KOPT-K1 (cell line): ENCODE measurements around the gene THRA.

Source experiments
- H3K27ac ChIP-seq: fragments of 200-600 bp; sonication (generic); 2 replicates; pipeline ENCODE4 v1.5.1; 2016; ENCODE audit warnings: antibody characterized with exemption, mild to moderate bottlenecking, low read depth, low read length; ENCODE audit not compliant: poor library complexity, severe bottlenecking
- H3K36me3 ChIP-seq: fragments of 200-600 bp; sonication (generic); 2 replicates; pipeline ENCODE4 v1.5.1; 2017; ENCODE audit warnings: antibody characterized with exemption, mild to moderate bottlenecking, low read length, moderate library complexity; ENCODE audit not compliant: insufficient read depth
- H3K9me3 ChIP-seq: fragments of 200-600 bp; sonication (generic); 2 replicates; pipeline ENCODE4 v1.5.1; 2017; ENCODE audit warnings: antibody characterized with exemption, low read length, mild to moderate bottlenecking; ENCODE audit not compliant: insufficient read depth, poor library complexity, severe bottlenecking

Gene THRA

DNA sequence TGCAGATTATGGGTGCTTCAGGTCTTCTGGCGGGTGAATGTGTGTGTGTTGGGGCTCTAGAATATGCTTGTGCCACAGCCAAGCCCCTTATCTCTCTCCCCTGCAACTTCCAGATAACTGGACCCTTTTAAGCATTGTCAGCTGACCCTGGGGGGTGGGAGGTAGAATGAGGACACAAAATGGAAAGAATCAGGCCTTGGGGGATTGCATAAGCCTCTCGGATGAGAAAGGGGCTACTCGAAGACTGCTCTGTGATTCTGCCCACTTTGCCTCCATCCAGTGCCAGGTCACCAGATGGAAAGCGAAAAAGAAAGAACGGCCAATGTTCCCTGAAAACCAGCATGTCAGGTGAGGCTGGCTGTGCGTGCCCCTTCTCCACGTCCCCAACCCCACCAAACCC is 13.8 kb downstream of the THRA start:
- no peaks in the 10 kb centered on the region for H3K9me3 ChIP-seq
- peaks cover 6% of the 10 kb centered on the region; the same call in 1 of the 2 replicates for H3K36me3 ChIP-seq
- H3K27ac ChIP-seq: no peak overlapping the region

DNA sequence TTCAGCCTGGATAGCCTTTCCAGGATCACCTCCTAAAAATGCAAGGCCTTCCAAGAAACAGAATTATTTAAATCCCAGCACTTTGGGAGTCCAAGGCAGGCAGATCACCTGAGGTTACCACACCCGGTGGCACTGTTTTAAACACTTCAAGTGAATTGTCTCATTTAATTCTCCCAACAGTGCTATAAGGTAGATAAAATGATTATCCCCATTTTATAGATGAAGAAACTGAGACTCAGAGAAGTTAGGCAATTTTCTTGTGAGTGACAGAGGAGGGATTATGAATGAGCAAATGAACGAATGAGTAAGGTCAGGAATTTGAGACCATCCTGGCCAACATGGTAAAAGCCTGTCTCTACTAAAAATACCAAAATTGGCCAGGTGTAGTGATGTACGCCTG is 16.8 kb downstream of the THRA start:
- peaks cover 19% of the 10 kb centered on the region; the same call in 1 of the 2 replicates for H3K36me3 ChIP-seq

GRCh38 chr17:40084477-40084876 is 21.7 kb downstream of the THRA start:
- Histone ChIP-seq H3K9me3 (no peaks in the 10 kb centered on the region), H3K27ac (no peak overlapping the region), H3K36me3 (peaks cover 55% of the 10 kb centered on the region)

More for the DNA sequence above, 16.8 kb downstream of the THRA start:
- Histone ChIP-seq H3K27ac (no peak overlapping the region), H3K9me3 (no peaks in the 10 kb centered on the region)

DNA sequence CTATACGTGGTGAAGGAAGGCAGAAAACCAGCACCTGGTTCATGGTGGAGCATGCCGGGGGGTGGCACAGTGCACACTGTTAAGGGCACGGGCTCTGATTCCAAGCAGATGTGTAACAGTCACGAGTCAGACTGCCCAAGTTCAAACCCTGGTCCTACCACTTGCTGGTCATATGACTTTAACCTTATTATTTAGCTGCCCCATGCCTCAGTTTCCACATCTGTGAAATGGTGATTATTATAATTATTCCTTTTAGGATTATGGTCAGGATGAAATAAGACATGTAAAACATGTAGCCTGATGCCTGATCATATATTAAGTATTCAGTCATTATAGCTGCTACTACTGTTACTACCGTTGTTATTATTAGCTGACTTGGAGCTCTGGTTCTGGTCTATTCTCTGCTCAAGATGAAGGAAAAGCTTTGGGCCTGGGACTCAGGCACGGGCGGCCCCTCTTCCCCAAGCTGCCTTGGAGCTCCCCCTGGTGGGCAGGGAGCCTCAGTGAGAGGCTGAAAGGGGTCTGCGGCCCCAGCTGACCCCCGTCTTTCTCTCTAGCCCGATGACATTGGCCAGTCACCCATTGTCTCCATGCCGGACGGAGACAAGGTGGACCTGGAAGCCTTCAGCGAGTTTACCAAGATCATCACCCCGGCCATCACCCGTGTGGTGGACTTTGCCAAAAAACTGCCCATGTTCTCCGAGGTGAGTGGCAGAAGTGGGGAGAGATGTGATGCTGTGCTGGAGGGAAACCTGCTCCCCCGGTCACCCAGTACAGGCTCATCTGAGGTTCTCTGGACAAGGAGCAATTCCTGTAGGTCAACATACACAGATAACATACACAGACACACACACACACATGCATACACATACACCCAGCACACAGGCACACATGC is 23.6 kb downstream of the THRA start:
- Histone ChIP-seq H3K9me3 (no peaks in the 10 kb centered on the region), H3K36me3 (peaks cover 60% of the 10 kb centered on the region), H3K27ac (no peak overlapping the region)

- peaks cover 60% of the 10 kb centered on the region for H3K36me3 ChIP-seq
- H3K27ac ChIP-seq: no peak overlapping the region
- H3K9me3 ChIP-seq: no peaks in the 10 kb centered on the region
Measured at GRCh38 chr17:40087049-40087794, 24.5 kb downstream of the THRA start.

- Histone ChIP-seq H3K27ac (no peak overlapping the region), H3K9me3 (no peaks in the 10 kb centered on the region), H3K36me3 (peaks cover 66% of the 10 kb centered on the region)
Measured at GRCh38 chr17:40087903-40088718, 25.3 kb downstream of the THRA start.

- no peaks in the 10 kb centered on the region for H3K9me3 ChIP-seq
- H3K27ac ChIP-seq: no peak overlapping the region
- H3K36me3 ChIP-seq: peaks cover 67% of the 10 kb centered on the region
Measured at GRCh38 chr17:40089077-40089895, 26.5 kb downstream of the THRA start.

DNA sequence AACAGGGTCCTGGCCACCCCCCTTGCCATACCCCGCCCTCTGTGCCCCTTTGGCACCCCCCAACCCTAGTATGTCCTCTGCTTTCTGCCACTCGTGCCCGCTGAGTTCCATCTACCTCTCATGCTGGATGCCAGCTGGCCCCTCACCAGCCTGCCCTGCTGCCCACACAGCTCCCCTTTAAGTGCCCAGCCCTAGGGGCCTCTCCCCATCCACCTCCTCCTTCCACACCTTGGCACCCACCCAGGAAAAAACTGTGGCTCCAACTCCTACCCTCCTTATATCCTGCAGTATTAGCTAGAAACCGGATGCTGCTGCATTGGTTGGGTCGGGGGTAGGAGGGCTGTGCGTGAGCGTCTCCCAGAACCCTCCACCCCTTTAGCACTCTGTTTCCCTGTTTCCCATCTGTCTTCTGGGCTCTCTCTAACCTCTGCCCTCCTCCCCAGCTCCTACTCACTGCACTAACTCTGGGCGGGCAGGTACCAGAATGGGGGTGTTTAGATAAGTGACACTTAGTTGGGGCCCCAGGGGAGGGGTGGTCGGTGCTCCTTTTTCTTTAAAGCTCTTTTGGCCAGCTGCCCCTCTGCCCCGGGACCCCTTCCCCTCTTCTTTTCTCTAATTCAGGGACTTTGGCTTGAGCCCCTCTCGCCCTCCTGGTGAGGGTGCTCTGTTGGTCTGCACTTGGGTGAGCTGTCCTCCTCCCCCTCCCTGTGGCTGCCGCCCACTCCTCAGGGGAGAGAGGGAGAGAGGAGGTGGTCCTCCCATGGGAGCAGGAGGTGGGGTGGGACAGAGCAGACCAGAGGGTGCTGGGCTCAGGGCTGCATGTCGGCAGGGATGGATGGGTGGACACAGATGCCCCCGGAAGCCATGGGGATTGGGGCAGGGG is 27.7 kb downstream of the THRA start:
- Histone ChIP-seq H3K9me3 (no peaks in the 10 kb centered on the region), H3K36me3 (peaks cover 66% of the 10 kb centered on the region), H3K27ac (no peak overlapping the region)

DNA sequence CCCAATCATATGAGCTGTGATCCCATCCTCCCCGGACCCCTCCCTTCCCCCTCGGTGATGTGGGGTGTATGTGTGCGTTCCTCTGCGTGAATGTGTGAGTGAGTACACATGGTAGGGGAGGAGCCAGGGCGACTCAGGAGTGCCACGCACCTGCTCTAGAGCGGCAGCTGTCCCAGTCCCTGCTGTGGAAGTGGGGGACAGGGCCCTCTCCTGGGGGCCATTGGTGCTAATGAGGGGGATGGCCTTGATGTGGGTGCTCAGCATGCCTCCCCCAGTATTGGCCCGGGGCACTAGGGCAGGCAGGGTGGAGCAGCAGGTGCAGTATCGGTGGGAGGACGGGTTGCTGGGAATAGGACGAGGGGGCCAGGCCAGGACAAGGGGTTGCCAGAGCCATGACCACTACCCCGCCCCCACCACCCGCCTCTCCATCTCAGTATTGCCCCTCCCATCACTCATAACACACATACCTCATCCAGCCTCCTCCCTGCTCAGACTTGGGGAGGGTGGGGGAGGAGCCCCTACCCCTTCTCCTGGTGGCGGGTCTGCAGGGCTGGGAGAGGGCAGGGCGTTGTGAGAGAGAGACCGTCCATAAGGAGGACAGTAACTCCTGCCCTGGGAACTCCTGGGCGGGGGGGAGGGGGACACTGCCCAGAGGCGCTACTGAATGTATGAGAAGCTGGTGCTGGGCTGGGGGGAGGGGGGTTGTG is 29.1 kb downstream of the THRA start:
- no peaks in the 10 kb centered on the region for H3K9me3 ChIP-seq
- peaks cover 58% of the 10 kb centered on the region for H3K36me3 ChIP-seq
- H3K27ac ChIP-seq: no peak overlapping the region

- Histone ChIP-seq H3K27ac (no peak overlapping the region), H3K36me3 (peaks cover 56% of the 10 kb centered on the region)
Measured at GRCh38 chr17:40092581-40092980, 29.8 kb downstream of the THRA start.

GRCh38 chr17:40093005-40093579 is 30.3 kb downstream of the THRA start:
- peaks cover 52% of the 10 kb centered on the region for H3K36me3 ChIP-seq
- peak overlapping the region; percentile 87 for H3K27ac ChIP-seq
- H3K9me3 ChIP-seq: no peaks in the 10 kb centered on the region

More at GRCh38 chr17:40092581-40092980, 29.8 kb downstream of the THRA start:
- H3K9me3 ChIP-seq: no peaks in the 10 kb centered on the region

DNA sequence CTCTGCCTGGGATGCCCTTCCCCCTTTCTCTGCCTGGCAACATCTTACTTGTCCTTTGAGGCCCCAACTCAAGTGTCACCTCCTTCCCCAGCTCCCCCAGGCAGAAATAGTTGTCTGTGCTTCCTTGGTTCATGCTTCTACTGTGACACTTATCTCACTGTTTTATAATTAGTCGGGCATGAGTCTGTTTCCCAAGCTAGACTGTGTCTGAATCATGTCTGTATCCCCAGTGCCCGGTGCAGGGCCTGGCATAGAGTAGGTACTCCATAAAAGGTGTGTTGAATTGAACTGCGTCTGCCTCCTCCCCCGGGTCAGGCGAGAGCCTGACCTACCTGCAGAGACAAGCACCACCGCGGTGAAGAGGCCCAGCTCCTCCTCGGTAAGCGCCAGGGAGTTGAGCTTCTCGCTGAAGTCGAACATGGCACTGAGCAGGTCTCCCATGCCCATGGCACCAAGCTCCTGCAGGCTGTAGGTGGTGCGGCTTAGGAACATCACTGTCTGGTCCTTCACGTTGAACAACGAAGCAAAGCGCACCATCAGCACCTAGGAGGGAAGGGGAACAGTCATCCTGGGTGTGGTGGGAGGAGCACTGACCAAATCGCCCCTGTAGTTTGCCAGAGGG is 30.9 kb downstream of the THRA start:
- no peaks in the 10 kb centered on the region for H3K9me3 ChIP-seq
- H3K27ac ChIP-seq: peak overlapping the region; percentile 87
- peaks cover 46% of the 10 kb centered on the region for H3K36me3 ChIP-seq
